ENCODE data around the gene HOXC5. TPM values are rescaled to one million over a fixed set of nuclear protein-coding genes. Genes with fewer than 3 reads are reported as not detected.
"Not testable (repeated sequence)": the region's sequence is repeated elsewhere in the genome, so short reads cannot be mapped to it uniquely, and the experiment has no call there.

The HOXC5 gene
- total RNA-seq, 2 donors from 2014 or later = not detected

GRCh38 chr12:54075409-54075808, 42.6 kb downstream of the HOXC5 start:
- Histone ChIP-seq H3K27me3 (ENCODE audit: control insufficient read depth, insufficient read depth, low read length, poor library complexity, severe bottlenecking) (peaks cover 100% of the 10 kb centered on the region), H3K9ac (ENCODE audit: extremely low read depth, low read length, poor library complexity, severe bottlenecking) (no peak overlapping the region), H3K9me3 (ENCODE audit: control insufficient read depth, low read length) (no peaks in the 10 kb centered on the region), H3K4me3 (ENCODE audit: low read length) (no peak overlapping the region), H3K4me1 (ENCODE audit: control insufficient read depth, insufficient read depth, low read length) (no peaks in the 10 kb centered on the region), H3K36me3 (ENCODE audit: control insufficient read depth, insufficient read depth, low read length) (no peaks in the 10 kb centered on the region), H3K27ac (ENCODE audit: low read depth, low read length) (no peak overlapping the region)
- TF ChIP-seq, protein P1, sequence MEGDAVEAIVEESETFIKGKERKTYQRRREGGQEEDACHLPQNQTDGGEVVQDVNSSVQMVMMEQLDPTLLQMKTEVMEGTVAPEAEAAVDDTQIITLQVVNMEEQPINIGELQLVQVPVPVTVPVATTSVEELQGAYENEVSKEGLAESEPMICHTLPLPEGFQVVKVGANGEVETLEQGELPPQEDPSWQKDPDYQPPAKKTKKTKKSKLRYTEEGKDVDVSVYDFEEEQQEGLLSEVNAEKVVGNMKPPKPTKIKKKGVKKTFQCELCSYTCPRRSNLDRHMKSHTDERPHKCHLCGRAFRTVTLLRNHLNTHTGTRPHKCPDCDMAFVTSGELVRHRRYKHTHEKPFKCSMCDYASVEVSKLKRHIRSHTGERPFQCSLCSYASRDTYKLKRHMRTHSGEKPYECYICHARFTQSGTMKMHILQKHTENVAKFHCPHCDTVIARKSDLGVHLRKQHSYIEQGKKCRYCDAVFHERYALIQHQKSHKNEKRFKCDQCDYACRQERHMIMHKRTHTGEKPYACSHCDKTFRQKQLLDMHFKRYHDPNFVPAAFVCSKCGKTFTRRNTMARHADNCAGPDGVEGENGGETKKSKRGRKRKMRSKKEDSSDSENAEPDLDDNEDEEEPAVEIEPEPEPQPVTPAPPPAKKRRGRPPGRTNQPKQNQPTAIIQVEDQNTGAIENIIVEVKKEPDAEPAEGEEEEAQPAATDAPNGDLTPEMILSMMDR (conservative IDR thresholded peaks at IDR 0.05) = no peak
- H3K27me3 Mint-ChIP-seq (ENCODE audit: insufficient read depth) = peaks cover 99% of the 10 kb centered on the region
- no peaks in the 10 kb centered on the region for H3K36me3 Mint-ChIP-seq (ENCODE audit: low read depth)
- WGBS, 2 experiments (ENCODE audit: insufficient coverage in 1 of 2, insufficient read length in 1 of 2) = 12 to 28% methylated on average over 4 to 6 of the region's 6 CpGs
- peaks cover 11% of the 10 kb centered on the region for H3K4me1 Mint-ChIP-seq
- no peaks in the 10 kb centered on the region for H3K9me3 Mint-ChIP-seq
- no peak overlapping the region for H3K4me3 Mint-ChIP-seq
- no peak overlapping the region for H3K27ac Mint-ChIP-seq
- DNase-seq = peak; percentile 70

DNA sequence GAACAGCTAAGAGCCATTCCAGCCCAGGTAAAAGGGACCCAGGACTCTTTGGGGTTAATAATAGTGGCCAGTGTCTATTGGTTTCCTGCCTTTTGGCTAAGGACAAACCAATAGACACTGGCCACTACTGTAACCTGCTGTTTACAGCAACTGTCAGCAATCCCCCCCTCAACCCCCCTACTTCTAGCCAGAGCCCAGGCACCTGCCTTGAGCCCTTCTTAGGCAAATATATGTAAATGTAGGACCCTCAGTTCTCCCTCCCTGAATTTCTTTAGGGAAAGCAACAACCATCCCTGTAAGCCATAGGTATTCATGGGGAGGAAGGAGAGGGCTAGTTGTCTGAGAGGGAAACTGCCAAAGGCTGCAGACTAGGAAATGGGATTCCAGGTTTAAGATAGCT, 43.1 kb downstream of the HOXC5 start:
- TF ChIP-seq, protein P1 (conservative IDR thresholded peaks at IDR 0.05) = no peak
- no peak overlapping the region for H3K27ac Mint-ChIP-seq
- peak; percentile 88 for DNase-seq
- Histone ChIP-seq H3K9ac (ENCODE audit: extremely low read depth, low read length, poor library complexity, severe bottlenecking) (no peak overlapping the region), H3K4me1 (ENCODE audit: control insufficient read depth, insufficient read depth, low read length) (no peaks in the 10 kb centered on the region), H3K36me3 (ENCODE audit: control insufficient read depth, insufficient read depth, low read length) (no peaks in the 10 kb centered on the region), H3K4me3 (ENCODE audit: low read length) (no peak overlapping the region), H3K9me3 (ENCODE audit: control insufficient read depth, low read length) (no peaks in the 10 kb centered on the region), H3K27me3 (ENCODE audit: control insufficient read depth, insufficient read depth, low read length, poor library complexity, severe bottlenecking) (peaks cover 100% of the 10 kb centered on the region), H3K27ac (ENCODE audit: low read depth, low read length) (no peak overlapping the region)
- no peak overlapping the region for H3K4me3 Mint-ChIP-seq
- no peaks in the 10 kb centered on the region for H3K36me3 Mint-ChIP-seq (ENCODE audit: low read depth)
- H3K27me3 Mint-ChIP-seq (ENCODE audit: insufficient read depth) = peaks cover 99% of the 10 kb centered on the region
- peaks cover 12% of the 10 kb centered on the region for H3K4me1 Mint-ChIP-seq
- no peaks in the 10 kb centered on the region for H3K9me3 Mint-ChIP-seq

- not testable (repeated sequence) for H3K4me3 Mint-ChIP-seq; H3K36me3 ChIP-seq (ENCODE audit: control insufficient read depth, insufficient read depth, low read length); H3K9ac ChIP-seq (ENCODE audit: extremely low read depth, low read length, poor library complexity, severe bottlenecking); DNase-seq; H3K27ac ChIP-seq (ENCODE audit: low read depth, low read length); H3K4me3 ChIP-seq (ENCODE audit: low read length); H3K4me1 ChIP-seq (ENCODE audit: control insufficient read depth, insufficient read depth, low read length); H3K9me3 ChIP-seq (ENCODE audit: control insufficient read depth, low read length); H3K36me3 Mint-ChIP-seq (ENCODE audit: low read depth); H3K27ac Mint-ChIP-seq; H3K9me3 Mint-ChIP-seq
- WGBS, 2 experiments (ENCODE audit: insufficient coverage in 1 of 2, insufficient read length in 1 of 2) = 39 to 57% methylated on average over 3 to 10 of the region's 10 CpGs
- H3K27me3 Mint-ChIP-seq (ENCODE audit: insufficient read depth) = peaks cover 97% of the 10 kb centered on the region
- H3K27me3 ChIP-seq (ENCODE audit: control insufficient read depth, insufficient read depth, low read length, poor library complexity, severe bottlenecking) = peaks cover 98% of the 10 kb centered on the region
- H3K4me1 Mint-ChIP-seq = peaks cover 15% of the 10 kb centered on the region
Measured at GRCh38 chr12:54077843-54078242, 45.0 kb downstream of the HOXC5 start.

DNA sequence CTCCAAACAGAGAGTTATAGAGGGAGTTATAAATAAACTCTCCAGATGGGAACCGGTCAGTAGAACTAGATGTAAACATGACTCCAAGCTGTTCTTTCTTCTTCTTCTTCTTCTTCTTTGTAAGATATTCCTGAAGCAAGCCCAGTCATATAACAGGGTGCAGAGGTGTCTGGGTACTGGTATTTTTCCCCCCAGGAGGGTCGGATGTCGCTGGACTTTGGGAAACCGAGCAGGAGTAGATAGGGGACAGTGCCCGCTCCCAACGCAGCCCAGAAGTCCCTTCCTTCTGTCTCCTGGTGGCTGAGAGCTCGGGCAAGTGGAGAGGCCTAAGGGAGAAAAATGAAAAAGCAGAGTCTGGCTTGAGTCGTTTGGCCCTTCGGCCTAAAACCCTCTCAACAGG, 46.3 kb downstream of the HOXC5 start:
- Mint-ChIP-seq H3K27me3 (ENCODE audit: insufficient read depth) (peaks cover 97% of the 10 kb centered on the region), H3K4me1 (peaks cover 15% of the 10 kb centered on the region)
- not testable (repeated sequence) for H3K36me3 Mint-ChIP-seq (ENCODE audit: low read depth); H3K27ac ChIP-seq (ENCODE audit: low read depth, low read length); H3K9me3 Mint-ChIP-seq; H3K27ac Mint-ChIP-seq; H3K4me3 Mint-ChIP-seq; H3K9ac ChIP-seq (ENCODE audit: extremely low read depth, low read length, poor library complexity, severe bottlenecking); H3K9me3 ChIP-seq (ENCODE audit: control insufficient read depth, low read length); H3K4me3 ChIP-seq (ENCODE audit: low read length); H3K4me1 ChIP-seq (ENCODE audit: control insufficient read depth, insufficient read depth, low read length); H3K36me3 ChIP-seq (ENCODE audit: control insufficient read depth, insufficient read depth, low read length); DNase-seq
- H3K27me3 ChIP-seq (ENCODE audit: control insufficient read depth, insufficient read depth, low read length, poor library complexity, severe bottlenecking) = peaks cover 98% of the 10 kb centered on the region
- 0 to 16% methylated on average over 2 to 9 of the region's 9 CpGs for WGBS, 2 experiments (ENCODE audit: insufficient coverage in 1 of 2, insufficient read length in 1 of 2)

DNA sequence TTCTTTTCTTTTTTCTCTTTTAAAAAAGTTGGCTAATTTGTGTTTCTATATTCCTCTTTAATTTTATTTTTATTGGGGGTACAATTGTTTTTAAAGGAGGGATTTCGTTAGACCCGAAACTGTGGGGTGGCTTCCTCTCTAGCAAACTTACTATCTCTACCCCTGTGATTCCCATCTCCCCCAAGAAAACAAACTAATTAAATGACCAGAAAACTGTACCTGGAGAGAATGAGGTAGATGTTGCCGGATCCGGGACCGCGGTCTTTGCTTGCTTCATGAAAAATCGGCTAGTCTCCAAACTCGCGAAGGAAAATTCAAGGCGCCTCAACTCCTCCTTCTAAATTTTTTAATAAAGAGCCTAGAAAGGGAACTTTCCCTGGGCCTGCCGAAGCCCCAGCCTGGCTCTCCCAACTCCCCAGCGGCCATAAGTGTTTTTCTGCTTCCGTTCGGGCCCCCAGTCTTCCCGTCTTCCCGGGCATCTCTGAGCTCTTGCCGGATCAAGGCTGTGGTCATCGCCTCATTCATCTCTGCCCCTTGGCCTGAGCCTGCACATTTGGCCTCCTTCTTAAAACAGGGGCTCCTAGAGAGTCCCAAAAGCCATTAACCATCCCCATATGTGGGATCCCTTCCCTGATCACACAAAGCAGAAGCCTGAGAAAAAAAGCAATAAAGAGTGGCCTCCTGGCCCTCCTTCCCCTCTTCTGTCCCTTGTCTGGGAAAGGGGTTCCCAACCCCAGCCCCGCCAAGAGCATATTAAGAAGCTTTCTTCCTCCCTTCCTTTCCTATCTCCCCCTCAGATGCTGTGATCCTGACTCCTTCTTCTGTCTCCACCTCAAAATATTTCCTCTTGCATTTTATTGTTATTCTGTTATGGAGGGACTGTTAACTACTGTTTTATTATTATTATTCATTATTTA, 47.4 kb downstream of the HOXC5 start:
- H3K9me3 Mint-ChIP-seq; H3K4me1 ChIP-seq (ENCODE audit: control insufficient read depth, insufficient read depth, low read length); H3K27ac Mint-ChIP-seq; H3K4me3 ChIP-seq (ENCODE audit: low read length); H3K36me3 ChIP-seq (ENCODE audit: control insufficient read depth, insufficient read depth, low read length); H3K4me3 Mint-ChIP-seq; H3K9me3 ChIP-seq (ENCODE audit: control insufficient read depth, low read length); H3K27ac ChIP-seq (ENCODE audit: low read depth, low read length); H3K9ac ChIP-seq (ENCODE audit: extremely low read depth, low read length, poor library complexity, severe bottlenecking); H3K36me3 Mint-ChIP-seq (ENCODE audit: low read depth): not testable (repeated sequence)
- peaks cover 98% of the 10 kb centered on the region for H3K27me3 ChIP-seq (ENCODE audit: control insufficient read depth, insufficient read depth, low read length, poor library complexity, severe bottlenecking)
- DNase-seq = peak; percentile 66
- Mint-ChIP-seq H3K27me3 (ENCODE audit: insufficient read depth) (peaks cover 97% of the 10 kb centered on the region), H3K4me1 (peaks cover 15% of the 10 kb centered on the region)
- WGBS, 2 experiments (ENCODE audit: insufficient coverage in 1 of 2, insufficient read length in 1 of 2) = 13 to 14% methylated on average over 9 to 17 of the region's 19 CpGs
